Astrocyte (in vitro differentiated cells and primary cell): Measurements from ENCODE around the gene NTSR1.

Experiments
- CTCF ChIP-seq: IDR thresholded peaks from 2 replicates; pipeline ENCODE4 v1.5.1; 2011; ENCODE audit warnings: low read depth, mild to moderate bottlenecking, inconsistent platforms, low read length, moderate library complexity; ENCODE audit not compliant: insufficient read depth
- EZH2 ChIP-seq: IDR thresholded peaks from 2 replicates; pipeline ENCODE4 v1.6.1; 2012; ENCODE audit warnings: mild to moderate bottlenecking, low read length, inconsistent platforms; ENCODE audit not compliant: insufficient read depth

DNA sequence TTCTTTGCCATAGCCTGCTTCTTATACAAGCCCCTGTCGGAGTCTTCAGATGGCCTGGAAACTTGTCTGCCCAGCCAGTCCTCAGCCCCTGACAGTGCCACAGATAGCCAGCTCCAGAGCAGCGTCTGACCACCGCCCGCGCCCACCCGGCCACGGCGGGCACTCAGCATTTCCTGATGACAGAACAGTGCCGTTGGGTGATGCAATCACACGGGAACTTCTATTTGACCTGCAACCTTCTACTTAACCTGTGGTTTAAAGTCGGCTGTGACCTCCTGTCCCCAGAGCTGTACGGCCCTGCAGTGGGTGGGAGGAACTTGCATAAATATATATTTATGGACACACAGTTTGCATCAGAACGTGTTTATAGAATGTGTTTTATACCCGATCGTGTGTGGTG lies 36.9 kb upstream of the NTSR1 start:
- TF ChIP-seq CTCF (no peak), EZH2 (no peak)
